EH (cell line): ENCODE data around the gene IGF2BP3.
"Not testable (repeated sequence)": the region's sequence is repeated elsewhere in the genome, so short reads cannot be mapped to it uniquely, and the experiment has no call there.

Source experiments
- DNase-seq: peaks from one replicate; pipeline ENCODE4 v3.0.0-alpha.2; 2015; ENCODE audit warnings: low read depth

Gene IGF2BP3

DNA sequence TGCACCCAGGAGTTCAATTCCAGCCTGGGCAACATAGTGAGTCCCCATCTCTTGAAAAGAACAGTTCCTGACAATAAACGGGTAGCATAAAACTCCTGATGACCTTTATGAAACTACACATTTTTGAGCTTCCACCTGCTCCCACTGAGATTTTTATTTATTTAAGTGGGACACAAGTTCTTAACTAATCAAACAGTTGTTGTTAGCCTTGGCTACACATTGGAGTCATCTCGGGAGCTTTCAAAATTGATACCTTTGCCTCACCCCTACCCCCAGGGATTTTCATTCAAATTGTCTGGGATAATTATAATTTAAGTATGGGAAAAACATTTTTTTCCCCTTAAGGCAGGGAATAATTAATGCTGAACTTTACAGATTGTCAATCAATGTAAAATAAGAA, 131.9 kb downstream of the IGF2BP3 start:
- DNase-seq: no peak

DNA sequence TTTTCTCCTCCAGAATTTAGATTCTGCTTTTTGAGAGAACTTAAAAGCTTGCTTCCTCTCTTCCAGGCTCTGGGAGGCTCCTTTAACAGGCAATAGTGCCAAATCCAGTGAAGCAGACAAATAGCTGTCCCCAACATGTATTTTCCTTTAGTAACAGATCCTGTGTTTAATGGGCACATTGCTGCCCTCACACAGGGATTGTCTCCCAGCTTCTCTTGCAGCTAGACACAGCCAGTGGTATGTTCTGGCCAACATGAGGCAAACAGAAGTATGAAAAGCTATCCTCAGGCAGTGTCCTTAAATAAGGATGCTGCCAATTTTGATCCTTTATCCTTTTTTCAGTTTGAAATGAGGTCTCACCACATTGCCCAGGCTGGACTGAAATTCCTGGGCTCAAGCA, 132.9 kb downstream of the IGF2BP3 start:
- no peak for DNase-seq

DNA sequence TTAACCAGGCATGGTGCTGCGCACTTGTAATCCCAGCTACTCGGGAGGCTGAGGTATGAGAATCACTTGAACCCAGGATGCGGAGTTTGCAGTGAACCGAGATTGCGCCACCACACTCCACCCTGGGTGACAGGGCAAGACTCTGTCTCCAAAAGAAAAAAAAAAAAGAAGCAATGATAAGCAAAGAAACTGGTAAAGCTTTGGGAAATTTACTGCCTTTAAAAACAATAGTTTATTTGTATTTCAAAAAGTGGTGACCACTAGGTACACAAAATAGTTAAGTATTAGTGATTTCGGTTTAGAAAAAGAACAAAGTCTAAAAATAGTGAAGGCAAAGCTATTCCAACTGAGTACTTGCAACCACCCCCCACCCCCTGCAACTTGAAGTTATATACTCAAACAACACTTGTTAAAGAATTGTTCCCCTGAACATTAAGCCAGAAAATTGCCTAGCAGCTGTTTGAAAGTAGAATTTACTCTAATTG, 133.4 kb downstream of the IGF2BP3 start:
- DNase-seq: no peak

DNA sequence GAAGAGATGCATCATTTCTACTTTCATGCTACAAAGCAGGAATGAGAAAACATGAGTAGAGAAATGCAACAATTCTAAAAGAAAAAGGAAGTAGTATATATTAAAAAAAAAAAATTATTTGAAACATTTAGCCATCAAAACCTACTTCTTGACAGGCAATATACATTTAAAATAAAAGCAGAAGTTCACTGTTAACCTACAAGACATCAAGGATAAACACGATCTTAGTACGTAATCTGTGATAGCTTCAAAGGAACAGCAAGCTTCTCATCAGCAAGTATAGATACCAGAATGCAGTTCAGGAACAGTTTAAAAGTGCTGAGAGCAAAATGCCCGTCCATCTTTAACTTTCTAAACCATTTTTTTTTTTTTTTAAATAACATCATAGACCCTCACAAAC, 134.2 kb downstream of the IGF2BP3 start:
- no peak for DNase-seq

DNA sequence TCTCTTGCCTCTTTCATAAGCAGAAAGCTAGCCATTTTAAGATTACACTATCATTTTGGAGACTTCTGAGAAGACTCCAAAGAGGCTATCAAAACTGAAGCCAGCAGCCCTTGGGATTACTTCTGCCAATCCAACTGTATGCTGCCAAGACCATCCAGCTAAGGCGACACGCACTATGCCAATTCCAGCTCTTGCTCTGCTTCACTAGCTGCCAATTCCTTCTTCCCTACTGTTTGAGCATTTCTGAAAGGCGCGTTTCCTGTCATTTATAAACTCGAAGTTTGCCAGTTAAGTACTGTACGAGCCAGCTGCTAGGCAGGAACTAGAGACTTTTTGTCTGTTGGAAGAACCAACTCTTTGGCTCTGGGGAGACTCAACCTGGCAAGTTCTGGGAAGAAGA, 134.7 kb downstream of the IGF2BP3 start:
- DNase-seq: no peak

DNA sequence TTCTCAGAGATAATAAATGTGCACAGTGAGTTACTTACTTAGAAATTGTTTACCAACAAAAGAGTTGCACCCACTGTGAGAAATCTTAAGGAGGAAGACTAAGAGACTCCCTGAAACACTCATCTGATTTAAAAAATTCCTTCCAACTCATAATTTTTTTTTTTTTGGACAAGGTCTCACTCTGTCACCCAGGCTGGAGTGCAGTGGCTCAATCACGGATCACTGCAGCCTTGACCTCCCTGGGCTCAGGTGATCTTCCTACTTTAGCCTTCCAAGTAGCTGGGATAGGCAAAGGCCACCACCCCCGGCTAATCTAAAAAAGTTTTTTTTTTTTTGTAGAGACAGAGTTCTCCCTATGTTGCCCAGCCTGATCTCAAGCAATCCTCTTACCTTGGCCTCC, 135.2 kb downstream of the IGF2BP3 start:
- DNase-seq: no peak

DNA sequence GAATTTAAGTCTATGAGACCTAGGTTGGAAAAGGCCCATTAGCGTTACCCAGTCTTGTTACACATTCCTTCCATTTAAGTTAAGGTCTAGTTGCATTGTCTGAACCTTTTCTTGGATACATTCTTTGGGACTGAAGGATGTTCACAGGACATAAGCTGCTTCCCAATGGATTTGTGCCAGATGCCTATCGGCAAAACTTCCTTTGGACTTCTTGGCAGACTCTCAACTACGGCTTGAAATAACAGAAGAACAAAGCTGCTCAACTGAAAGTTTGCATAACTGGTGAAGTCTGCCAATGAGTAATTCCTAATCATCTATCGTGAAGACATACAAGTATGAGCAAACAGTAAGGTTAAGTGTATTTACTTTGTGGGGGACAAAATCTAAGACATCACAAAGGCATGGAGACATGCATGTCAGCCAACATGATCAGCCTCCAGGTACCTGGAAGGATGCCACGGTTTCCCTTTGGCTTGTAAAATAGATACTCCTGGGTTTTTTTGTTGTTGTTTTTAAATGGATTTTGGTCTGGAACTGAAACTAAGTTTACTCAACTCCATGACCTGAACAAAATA, 135.7 kb downstream of the IGF2BP3 start:
- peak; percentile 99 for DNase-seq

DNA sequence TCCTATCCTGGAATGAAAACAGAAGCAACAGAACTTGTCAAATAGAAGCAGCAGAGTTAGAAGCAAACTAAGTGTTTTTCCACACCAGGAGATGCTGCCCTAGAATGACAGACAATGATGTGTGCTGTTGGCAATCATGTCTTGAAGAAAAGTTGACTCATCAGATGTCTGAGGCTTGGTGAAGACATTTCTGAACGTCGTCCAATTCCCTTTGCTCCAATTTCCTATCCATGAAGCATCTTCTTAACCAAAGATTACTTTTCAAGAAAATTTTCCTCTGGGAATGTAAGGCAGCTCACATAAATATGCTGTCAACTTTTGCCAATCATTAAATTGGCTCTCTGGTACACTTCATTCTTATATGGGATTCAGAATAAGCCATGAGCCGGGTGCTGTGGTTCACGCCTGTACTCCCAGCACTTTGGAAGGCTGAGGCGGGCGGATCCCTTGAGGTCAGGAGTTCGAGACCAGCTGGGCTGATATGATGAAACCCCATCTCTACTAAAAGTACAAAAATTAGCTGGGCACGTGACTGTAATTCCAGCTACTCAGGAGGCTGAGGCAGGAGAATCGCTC, 136.5 kb downstream of the IGF2BP3 start:
- peak; percentile 99 for DNase-seq

DNA sequence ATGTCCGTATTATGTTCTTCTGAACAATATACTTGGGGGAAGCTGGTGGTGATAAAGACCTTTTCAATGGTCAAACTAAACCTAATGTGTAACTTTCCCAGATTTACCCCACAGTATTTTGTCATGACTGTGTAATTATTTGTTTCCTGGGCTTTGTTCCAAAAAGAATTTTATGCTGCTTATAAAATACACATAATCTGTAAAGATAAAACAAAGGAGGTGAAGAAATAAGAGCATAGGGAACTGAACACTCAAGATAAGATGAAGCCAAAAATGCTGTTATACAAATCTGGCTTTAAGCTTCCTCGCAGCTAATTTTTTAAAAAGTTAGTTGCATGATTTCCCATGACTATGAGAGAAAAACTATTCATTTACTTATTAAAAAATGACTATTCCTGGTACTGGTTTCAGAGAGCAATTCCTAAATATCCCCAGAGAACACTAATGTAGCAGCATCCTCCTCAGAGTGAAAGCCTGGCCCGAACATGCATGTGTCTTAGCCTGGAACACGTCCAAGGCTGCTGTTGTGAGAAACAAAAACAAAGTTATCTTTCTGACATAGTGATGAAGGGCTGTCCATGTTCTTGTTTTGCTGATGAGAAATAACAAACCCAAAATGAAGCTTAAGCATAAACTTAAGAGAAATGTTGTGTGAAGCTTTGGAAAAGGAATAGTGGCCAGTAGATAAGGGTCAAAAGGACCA, 137.2 kb downstream of the IGF2BP3 start:
- peak; percentile 59 for DNase-seq

DNA sequence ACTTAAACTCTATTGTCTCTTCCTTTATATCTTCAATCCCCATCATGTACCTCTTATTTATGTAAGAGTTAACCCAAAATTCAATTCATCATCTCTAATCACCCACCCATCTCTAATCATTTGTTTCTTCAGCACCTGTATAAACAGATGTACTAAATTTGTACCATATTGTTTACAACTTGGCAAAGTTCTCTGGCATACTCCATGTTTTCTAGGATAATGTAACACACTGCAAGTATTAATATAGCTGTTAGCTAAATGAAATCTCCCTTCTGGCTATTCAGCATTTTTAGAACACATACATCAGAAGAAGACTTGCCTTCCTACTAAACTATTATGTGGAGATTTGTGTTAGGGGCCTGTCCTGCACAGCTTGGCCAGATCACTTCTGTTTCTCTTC, 138.1 kb downstream of the IGF2BP3 start:
- no peak for DNase-seq

DNA sequence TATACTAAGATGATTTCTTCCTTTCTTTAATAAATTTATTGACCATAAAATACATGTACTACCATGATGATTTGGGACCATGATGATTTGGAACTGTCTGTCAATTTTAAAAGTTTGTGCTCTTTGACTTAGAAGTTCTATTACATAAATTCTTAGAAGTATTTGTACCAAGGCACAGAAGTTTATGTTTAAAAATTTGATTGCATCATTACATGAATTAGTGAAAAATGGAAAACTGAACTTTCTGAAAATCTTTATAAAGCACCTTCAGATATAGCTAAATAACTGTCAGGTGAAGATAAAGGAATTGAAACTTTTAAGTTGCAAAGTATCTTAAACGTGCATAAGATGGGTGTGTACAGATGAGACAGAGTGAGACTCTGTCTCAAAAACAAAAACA, 139.2 kb downstream of the IGF2BP3 start:
- no peak for DNase-seq

DNA sequence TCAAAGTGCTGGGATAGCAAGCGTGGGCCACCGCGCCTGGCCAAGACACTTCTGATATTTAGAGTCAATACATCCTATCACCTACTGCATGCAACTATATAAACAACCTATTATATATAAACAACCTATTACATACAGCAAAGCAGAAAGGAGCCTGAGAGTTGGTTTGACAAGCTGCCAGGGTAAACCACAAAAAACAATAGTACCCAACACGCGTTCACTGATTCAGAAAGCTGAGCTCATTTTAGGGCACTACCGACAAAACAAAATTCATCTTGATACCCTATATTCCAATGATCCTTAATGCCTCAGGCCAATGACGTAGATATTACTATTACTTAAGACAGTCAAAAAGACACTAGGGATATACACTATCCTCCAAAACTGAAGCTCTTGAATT, 154.9 kb downstream of the IGF2BP3 start:
- DNase-seq: no peak

DNA sequence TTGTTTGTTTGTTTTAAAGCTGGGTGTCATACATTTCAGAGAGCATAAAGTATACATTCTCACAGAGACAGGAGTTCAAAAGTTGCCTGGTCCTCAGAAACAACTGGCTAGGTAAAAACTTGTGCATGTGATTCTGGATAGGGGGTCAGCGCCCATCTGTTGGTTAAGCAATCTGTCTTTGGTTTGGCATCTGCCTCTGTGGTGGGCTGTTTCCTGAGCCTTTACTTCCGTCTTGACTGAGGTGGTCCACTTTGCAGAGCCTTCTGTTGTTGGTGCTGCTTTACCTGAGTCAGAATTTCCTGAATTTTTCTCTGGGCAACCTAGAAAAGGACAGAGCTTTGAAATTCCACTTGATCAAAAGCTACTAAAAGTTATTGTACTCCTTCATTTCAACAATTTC, 158.2 kb downstream of the IGF2BP3 start:
- not testable (repeated sequence) for DNase-seq

DNA sequence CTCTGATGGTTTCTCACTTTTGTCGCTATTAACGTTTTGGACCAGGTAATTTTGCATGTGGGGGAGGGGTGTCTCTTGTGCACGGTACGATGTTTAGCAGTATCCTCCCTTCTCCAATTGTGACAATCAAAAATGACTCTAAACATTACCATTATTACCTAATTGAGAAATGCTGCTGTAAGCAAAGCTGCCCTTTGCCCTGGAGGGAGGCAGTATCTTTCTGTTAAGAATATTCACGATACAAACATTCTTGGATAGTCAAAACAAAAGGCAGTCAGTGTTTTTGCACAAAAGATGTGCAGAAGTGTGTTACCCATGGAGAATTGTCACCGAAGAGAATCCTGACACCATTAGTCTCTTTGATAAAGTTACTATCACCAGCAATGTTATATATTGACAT, 161.5 kb downstream of the IGF2BP3 start:
- DNase-seq: no peak

DNA sequence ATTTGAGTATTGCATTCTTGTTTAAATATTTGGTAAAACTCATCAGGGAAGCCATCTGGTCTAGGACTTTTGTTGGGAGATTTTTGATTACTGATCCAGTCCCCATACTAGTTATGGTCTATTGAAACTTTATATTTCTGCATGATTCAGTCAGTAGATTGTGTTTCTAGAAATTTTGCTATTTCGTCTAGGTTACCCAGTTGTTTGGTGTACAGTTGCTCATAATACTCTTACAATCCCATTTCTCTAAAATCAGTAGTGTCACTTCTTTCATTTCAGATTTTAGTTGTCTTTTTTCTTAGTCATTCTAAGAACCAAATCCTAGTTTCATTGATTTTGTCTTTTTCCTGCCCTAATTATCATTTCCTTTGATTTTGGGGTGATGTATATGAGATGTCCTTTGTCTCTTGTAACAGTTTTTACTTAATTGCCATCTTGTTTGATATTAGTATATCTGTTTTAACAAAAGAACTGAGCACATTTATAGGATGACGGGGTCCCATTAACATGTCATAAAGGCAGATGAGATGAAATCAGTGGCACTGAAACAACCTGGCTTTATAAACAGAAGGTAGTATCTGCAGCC, 163.3 kb downstream of the IGF2BP3 start:
- no peak for DNase-seq

DNA sequence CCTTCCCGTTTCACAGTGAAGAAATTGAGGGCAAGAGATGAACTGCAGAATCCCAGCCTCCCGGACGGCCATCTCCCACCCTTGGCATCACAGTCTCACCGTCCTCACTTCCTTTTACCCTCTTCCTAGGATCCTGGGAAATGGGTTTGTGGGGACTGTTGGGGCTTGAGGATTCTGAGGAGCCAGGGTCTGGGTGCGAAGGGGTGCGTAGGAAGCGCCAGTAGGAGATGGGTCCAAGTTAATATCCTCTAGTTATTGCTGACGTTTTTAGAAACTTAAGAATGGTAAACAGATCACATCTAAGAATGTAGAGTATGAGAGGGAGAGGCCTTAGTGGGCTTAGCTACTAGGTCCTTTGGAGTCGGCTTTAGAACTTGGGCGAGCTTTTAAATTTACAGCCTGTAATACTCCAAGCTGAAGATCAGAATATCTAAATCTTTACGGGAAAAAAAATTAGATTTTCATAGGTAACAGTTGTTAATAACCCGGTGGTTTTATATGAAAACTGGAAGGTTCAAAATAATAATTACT, 170.5 kb downstream of the IGF2BP3 start:
- DNase-seq: peak; percentile 39

DNA sequence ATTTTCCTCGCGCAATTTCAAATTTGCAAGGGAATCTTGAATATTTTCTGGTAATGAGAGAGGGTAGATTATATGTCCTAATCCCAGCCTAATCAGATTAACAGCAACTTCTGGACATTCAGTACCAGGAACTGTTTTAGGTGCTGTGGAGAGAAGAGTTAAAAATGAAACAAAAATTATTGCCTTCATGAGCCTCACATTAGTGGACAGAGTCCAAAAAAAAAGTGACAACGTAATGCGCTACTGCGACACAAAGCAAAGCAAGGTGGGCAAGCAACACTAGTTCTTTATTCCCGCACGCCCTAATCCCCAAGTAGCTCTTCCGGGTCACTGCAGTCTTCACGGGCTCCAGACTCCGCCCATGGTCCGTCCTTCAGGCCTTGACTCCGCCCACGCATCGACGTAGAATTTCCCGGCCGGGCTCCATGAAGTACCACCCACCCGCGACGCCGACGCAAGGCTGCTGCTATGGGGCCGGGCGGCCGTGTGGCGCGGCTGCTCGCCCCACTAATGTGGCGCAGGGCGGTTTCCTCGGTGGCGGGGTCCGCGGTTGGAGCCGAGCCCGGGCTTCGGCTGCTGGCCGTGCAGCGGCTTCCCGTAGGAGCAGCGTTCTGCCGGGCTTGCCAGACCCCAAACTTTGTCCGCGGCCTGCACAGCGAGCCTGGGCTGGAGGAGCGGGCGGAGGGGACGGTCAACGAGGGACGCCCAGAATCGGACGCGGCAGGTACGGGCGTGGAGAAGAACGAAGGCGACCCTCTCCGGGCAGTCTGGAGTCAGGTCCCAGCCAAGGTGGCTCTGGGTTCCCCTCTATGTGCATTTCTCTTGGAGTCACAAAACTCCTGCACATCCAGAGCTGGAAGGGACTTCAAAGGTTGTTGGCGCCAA, 171.2 kb downstream of the IGF2BP3 start, which contains the start of gene MALSU1:
TSS of gene MALSU1 (plus strand) at position 455 of the 885 bp plus-strand sequence. CDS start at position 469, 14 bp downstream.
- DNase-seq: peak; percentile 96

DNA sequence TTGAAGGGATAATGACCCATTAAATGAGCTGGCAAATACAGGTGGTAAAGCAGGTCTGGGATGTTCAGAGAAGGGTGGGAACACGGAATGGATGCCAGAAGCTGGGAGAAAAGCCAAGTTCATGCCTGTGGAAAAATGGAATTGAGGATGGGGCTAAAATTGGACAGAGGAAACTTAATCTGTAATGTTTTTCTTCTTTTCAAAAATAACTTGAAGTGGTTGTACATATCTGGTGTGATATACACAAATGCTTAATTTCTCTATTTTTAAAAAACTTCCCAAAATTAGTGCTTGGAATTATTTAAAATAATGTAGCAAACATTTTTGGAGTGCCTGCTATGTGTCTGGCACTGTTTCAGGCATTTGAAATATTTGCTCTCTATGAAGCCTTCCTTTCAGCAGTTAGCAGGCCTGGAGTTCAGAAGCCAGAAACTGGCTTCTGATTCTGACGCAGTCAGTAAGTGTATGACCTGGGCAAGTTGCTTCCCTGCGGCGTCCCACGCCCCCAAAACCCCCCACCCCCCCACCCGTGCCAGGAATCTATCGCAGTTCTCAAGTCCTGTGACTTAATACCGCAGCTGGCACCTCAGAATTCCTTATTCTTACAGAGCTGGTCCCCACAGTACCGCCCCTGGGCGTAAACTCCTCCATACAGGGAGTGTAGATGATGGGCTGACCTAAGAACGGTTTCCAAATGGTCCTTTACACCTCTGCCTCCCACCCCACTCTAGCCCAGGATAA, 172.0 kb downstream of the IGF2BP3 start:
- DNase-seq: peak; percentile 82

DNA sequence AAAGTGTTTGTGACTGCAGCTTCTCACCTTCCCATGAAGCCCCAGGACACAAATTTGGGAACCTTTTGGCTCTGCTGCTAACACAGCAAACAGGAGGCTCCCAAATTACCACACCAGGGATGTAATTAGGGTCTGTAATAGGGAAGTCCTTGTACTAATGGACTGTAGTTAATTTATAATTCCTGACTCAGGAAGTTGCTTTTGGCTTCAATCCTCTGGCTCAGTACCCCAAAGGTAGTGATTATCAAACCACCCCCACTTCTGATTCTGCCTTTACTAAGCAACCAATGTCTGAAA, 174.9 kb downstream of the IGF2BP3 start:
- no peak for DNase-seq

DNA sequence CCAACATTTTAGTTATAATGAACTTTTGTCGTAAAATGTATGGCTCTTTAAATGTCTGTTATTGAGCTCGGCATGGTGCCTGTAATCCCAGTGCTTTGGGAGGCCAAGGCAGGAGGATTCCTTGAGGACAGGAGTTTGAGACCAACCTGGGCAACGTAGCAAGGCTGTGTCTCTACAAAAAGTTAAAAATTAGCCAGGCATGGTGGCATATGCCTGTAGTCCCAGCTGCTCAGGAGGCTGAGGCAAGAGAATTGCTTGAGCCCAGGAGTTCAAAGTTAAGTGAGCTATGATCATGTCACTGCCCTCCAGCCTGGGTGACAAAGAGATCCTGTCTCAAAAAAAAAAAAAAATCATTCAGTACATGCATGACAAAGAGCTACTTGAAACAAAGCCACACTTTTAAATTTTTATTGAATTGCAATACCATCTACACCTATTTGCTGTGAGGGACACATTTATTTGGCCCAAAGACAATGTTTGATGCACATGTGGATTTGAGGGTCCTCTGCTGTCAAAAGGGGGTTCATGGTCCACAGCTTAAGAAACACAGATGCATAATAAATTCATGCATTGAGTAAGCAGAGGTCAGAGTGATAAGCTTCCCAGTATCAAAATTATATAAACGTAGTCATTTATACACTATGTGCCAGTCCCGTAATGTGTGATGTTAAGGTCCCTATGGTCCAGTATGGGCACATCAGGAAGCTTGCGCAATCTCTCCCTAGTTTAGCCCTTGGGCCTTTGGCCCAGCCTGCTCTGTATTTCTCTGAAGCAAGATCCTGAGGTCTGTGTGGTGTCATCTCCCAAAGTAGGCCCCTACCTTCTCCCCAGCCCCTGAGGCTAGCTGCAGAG, 175.5 kb downstream of the IGF2BP3 start:
- DNase-seq: no peak
